IPS DF 6.9 (cell line): ENCODE data around the gene LMNA.
"Not testable (repeated sequence)": the region's sequence is repeated elsewhere in the genome, so short reads cannot be mapped to it uniquely, and the experiment has no call there.

ENCODE experiments used
- DNase-seq: peaks from one replicate; pipeline ENCODE4 v3.0.0-alpha.2; 2013; ENCODE audit warnings: low read depth, low spot score
- H3K27ac ChIP-seq: one replicate; pipeline ENCODE4 v1.5.1; 2013; ENCODE audit warnings: low read length, control low read depth
- H3K27me3 ChIP-seq: 2 replicates; pipeline ENCODE4 v1.6.1; 2013; ENCODE audit warnings: mild to moderate bottlenecking, low read length; ENCODE audit not compliant: control insufficient read depth, insufficient read depth
- H3K36me3 ChIP-seq: 2 replicates; pipeline ENCODE4 v1.6.1; 2013; ENCODE audit warnings: low read length; ENCODE audit not compliant: control insufficient read depth, insufficient read depth
- H3K4me1 ChIP-seq: 2 replicates; pipeline ENCODE4 v1.6.1; 2013; ENCODE audit warnings: low read length; ENCODE audit not compliant: control insufficient read depth, insufficient read depth
- H3K4me3 ChIP-seq: 2 replicates; pipeline ENCODE4 v1.5.1; 2013; ENCODE audit warnings: mild to moderate bottlenecking, low read length
- H3K9me3 ChIP-seq: 2 replicates; pipeline ENCODE4 v1.6.1; 2013; ENCODE audit warnings: low read length, inconsistent platforms; ENCODE audit not compliant: control insufficient read depth, insufficient read depth
- WGBS: extraction: QIAGEN DNeasy Blood & Tissue Kit; methylation state at CpG from one replicate; pipeline ENCODE4 v1.1.7; 2013; ENCODE audit warnings: mixed read lengths, missing lambda C conversion rate; ENCODE audit not compliant: insufficient read length, insufficient coverage; 5-methylcytosine and 5-hydroxymethylcytosine counted together

Gene LMNA

DNA sequence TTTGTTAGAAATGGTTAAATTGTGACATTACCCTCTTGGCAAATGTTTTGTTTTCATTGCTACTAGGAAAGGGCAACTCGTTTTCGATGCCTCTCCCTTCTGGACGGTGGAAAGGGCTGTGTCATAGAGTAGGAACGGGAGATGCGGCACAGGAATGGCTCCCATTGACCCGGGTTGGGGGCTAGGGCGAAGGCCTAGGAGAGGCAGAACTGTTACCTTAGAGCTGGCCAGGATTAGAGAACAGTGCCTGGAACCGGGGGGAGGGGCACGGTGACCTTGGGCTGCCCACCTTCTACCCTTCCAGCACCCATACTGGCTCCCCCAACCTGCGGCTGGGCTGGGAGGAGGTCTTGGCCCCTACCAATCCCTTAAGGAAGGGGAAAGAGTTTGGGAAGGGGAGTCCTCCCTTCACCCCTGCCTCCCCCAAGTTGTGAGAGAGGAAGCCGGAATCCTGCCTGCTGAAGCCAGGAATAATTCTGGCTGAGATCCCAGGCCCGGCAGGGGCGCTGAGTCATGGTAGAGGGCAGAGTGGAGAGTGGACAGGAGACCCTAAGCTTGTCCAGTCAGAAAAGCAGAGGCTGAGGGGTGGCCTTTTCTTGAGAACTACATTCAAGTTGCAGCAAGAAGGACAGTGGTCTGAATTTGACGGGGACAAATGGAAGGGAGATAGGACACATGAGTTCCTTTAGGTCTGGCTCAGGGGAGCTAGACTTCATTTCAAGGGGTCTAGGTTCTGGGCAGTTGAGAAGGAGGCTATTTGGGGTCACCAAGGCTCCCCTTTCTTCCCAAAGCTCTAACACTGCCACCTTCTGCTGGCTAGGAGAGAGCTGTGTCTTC is 8.2 kb downstream of the LMNA start:
- no peaks in the 10 kb centered on the region for H3K9me3 ChIP-seq
- H3K27me3 ChIP-seq: no peaks in the 10 kb centered on the region
- WGBS: no CpG with 5 or more reads among the region's 14 CpGs
- H3K4me1 ChIP-seq: peaks cover 11% of the 10 kb centered on the region
- no peaks in the 10 kb centered on the region for H3K36me3 ChIP-seq
- H3K27ac ChIP-seq: no peak overlapping the region
- DNase-seq: no peak
- no peak overlapping the region for H3K4me3 ChIP-seq

DNA sequence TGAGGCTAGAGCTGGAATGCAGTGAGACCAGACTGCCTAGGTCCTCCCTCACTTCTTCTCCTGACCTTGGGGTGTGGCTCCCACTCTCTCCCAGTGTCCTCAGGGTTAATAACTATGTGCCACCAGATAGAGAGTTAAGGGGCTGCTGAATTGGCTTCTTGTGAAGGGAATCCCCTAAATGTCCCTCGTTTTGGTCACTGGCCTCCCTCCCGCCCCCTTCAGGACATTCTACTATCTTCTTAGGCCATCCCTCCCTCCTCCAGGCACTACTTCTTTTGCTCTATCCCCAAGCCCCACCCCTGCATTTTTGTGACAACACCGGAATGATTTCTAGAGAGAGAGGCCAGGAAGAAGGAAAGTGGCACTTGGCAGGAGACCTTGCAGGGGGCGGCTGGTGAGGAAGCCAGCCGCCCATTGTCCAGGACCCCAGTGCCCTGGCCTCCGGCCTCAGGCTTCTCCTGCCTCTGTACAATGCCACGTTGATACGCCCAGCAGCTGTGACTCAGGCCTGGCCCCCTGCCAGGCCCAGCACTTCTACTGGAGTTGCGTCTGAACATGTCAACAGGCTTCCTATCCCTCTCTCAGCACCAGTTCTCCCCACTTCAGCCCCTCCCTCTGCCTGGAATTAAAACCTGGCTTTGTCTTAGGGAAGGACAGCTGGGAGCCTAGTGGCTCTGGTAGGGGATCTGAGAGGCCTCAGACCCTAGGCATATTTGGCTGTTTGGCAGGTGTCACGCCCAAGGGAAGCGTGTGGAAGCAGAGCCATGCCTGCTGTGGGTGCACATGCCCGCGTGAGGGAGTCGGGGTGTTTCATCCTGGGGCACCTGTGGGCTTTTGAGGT is 9.1 kb downstream of the LMNA start:
- Histone ChIP-seq H3K9me3 (no peaks in the 10 kb centered on the region), H3K27ac (no peak overlapping the region), H3K4me3 (no peak overlapping the region), H3K36me3 (no peaks in the 10 kb centered on the region), H3K27me3 (no peaks in the 10 kb centered on the region), H3K4me1 (peaks cover 11% of the 10 kb centered on the region)
- no CpG with 5 or more reads among the region's 14 CpGs for WGBS
- DNase-seq: no peak

DNA sequence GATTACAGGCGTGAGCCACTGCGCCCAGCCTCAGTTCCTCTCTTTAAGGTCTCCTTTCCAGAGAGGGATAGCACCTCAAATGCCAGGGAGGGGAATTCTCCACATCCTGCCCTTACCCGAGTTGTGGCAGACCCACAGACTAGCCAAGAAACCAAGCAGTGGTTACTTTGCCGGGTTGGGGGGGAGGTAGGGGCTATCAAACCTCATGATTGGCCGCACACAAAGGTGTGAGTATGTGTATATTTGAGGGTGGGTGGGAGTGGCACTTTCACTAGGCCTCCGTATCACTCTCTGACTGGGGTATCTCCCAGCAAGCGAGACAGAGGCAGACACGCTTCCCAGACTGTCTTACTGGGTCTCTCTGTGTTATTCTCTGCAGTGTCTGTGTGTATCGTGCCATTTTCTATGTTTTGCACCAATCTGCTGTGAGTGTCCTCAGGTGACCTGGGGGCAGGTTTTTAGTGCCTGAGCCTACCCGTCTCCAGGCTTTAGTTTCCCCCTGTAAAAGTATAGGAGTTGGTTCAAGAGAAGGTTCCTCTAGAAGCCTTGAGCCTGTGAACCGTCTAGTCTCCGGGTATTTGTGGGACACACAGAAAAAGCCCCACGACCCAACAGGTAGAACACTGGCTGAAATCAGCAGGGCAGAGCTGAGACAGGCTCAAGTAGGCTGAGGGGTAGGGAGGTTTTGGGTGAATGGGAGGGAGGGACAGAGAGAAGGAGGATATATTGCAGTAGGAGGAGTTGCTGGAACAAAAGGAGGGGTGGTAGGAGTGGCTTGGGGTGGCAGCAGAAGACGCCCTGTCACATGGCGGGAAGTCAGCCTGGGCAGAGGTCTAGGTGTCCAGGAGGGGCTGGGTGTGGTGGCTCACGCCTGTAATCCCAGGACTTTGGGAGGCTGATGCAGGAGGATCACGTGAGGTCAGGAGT is 10.3 kb downstream of the LMNA start:
- Histone ChIP-seq H3K9me3 (no peaks in the 10 kb centered on the region), H3K4me3 (no peak overlapping the region), H3K36me3 (no peaks in the 10 kb centered on the region), H3K4me1 (peaks cover 13% of the 10 kb centered on the region), H3K27me3 (no peaks in the 10 kb centered on the region), H3K27ac (no peak overlapping the region)
- WGBS: no CpG with 5 or more reads among the region's 17 CpGs
- DNase-seq: no peak

DNA sequence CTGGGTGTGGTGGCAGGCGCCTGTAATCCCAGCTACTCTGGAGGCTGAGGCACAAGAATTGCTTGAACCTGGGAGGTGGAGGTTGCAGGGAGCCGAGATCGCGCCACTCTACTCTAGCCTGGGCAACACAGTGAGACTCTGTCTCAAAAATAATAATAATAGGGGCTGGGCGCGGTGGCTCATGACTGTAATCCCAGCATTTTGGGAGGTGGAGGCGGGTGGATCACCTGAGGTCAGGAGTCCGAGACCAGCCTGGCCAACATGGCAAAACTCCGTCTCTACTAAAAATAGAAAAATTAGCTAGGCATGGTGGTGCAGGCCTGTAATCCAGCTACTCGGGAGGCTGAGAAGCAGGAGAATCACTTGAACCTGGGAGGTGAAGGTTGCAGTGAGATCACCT is 11.0 kb downstream of the LMNA start:
- H3K36me3 ChIP-seq, H3K27ac ChIP-seq: not testable (repeated sequence)
- no CpG with 5 or more reads among the region's 10 CpGs for WGBS

DNA sequence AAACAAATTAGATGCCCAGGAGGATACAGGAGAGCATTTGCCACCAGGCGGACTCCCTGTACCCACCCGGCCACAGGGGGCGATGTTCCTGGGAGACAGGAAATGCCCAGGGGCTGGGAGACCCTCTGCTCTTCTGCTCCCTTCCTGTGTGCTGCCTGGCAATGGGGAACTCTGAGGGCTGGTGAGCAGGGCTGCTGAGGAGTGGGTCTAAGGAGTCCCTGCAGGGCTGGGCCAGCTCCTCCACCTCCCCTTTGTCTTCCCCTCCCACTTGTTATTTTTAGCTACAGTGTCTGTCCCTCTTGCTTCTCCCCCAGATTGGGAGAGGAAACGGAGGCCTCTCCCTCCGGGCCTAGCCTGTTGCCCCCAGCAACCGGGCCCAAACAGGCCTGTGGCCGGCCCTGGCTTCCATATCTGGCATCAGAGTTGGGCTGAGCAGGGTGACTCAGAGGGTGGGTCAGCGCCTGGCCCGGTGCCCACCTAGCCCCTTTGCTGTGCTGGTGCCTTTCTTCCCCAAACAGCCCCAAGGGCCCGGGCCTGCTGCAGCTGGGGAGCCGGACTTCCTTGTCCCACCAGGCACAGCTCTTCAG is 11.6 kb downstream of the LMNA start:
- no peaks in the 10 kb centered on the region for H3K36me3 ChIP-seq
- H3K27me3 ChIP-seq: no peaks in the 10 kb centered on the region
- H3K9me3 ChIP-seq: no peaks in the 10 kb centered on the region
- no peak overlapping the region for H3K27ac ChIP-seq
- no peak overlapping the region for H3K4me3 ChIP-seq
- H3K4me1 ChIP-seq: peaks cover 16% of the 10 kb centered on the region
- DNase-seq: no peak
- WGBS: no CpG with 5 or more reads among the region's 11 CpGs

More for the DNA sequence above, 11.0 kb downstream of the LMNA start:
- not testable (repeated sequence) for DNase-seq, H3K27me3 ChIP-seq, H3K9me3 ChIP-seq, H3K4me3 ChIP-seq
- H3K4me1 ChIP-seq: peaks cover 16% of the 10 kb centered on the region

DNA sequence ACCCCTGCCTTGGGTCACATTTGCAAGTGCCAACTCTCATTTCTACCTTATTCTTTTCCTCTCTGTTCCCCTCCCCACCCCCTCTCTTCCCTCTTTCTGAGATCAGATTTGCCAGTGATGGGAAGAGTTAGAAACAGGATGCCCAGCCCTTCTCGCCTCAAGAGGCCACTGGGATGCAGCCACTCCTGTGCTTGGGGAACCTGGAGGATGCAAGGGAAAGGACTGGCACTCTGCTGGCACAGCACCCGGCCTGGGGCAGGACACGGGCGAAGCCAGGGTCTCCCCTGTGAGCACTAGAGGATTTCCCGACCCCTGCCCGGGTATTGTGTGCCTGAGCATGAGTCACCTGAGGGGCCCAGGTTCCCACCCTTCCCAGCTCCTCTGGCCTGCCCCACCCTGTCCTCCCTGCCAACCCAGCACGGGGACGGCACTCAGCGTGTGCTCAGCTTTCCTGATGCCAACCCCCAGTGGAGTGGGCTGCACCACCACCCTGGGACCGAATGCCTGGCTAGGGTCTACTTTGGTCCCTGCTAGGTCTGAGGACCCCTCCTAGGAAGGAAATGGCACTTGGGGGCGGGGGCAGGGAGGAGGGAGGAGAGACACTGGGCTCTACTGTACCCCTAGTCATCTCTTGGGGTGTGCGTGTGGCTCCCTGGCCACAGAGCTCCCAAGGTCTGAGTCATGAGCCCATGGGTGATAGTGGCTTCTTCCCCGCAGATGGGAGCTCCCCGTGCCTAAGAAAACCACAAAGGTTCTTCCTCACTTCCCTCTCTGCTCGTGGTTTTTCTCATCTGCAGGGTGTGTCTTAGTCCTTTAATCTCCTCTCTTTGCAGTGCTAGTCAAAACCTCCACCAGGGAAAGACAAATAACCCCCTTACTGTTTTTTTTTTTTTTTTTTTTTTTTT is 12.4 kb downstream of the LMNA start:
- no peaks in the 10 kb centered on the region for H3K27me3 ChIP-seq
- H3K27ac ChIP-seq: no peak overlapping the region
- no peak overlapping the region for H3K4me3 ChIP-seq
- no peaks in the 10 kb centered on the region for H3K9me3 ChIP-seq
- no peaks in the 10 kb centered on the region for H3K36me3 ChIP-seq
- no CpG with 5 or more reads among the region's 15 CpGs for WGBS
- peaks cover 15% of the 10 kb centered on the region for H3K4me1 ChIP-seq
- DNase-seq: no peak

DNA sequence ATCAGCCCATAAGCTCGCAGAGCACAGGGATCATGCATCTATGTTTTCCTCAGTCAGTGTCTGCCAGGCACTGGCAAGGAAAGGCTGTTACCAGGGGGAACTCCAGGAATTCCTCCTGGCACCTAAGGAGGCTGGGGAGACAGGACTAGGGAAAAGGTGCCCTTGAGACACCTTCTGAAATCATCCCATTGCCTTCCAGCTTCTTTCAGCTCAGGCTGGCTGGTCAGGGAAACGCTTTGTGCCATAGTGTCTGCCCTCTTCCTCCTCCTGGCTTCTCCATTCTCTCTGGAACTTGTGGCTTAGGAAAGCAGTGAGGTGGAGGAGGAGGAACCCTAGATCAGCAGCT is 13.8 kb downstream of the LMNA start:
- H3K36me3 ChIP-seq: no peaks in the 10 kb centered on the region
- no CpG with 5 or more reads among the region's 2 CpGs for WGBS
- no peak for DNase-seq
- H3K9me3 ChIP-seq: no peaks in the 10 kb centered on the region
- H3K27me3 ChIP-seq: no peaks in the 10 kb centered on the region
- no peak overlapping the region for H3K4me3 ChIP-seq
- H3K4me1 ChIP-seq: peaks cover 10% of the 10 kb centered on the region
- no peak overlapping the region for H3K27ac ChIP-seq

DNA sequence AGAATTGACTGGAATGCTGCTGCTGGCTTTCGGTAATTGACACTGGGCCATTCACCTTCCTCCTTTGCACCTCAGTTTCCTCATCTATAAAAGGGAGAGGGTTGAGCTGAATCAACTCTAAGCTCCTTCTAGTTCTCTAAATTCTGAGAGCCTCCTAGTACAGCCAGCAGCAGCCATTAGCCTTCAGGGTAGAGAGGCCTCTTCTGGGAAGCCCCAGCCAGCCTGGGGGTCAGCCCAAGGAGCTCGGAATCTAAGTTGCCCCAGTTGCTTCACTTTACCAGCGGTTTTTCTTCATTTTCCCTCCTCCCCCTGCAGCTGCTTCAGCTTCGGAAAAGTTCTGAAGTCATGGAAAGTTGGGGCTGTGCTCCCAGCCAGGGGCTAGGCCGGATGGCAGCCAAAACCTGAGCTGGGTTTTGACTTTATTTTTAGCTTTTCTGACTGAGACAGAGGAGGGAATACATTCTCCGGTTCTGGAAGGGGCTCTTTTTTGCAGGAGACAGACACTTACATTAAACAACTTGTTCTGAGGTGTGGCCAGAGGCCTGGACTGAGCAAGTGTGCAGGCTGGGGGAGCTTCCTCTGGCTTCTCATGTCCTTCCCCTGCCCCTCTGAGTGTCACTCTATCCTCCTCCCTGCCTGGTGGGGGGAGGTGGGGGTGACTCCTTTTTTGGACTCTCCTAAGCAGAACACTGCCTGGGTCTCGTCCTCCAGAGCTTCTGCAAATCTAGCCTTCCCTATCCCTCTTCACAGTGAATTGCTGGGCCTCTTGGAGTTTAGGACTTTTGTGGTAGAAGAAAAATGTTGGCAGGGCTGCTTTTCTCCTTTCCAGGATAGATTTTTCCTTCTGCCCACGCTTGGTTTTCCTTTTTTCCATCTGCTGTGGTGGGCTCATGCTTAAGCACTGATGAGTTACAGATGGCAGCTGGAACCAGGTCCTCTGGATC is 14.4 kb downstream of the LMNA start:
- H3K27ac ChIP-seq: no peak overlapping the region
- peaks cover 9% of the 10 kb centered on the region for H3K4me1 ChIP-seq
- no peak overlapping the region for H3K4me3 ChIP-seq
- no peaks in the 10 kb centered on the region for H3K9me3 ChIP-seq
- no peaks in the 10 kb centered on the region for H3K27me3 ChIP-seq
- no peaks in the 10 kb centered on the region for H3K36me3 ChIP-seq
- no CpG with 5 or more reads among the region's 8 CpGs for WGBS
- DNase-seq: no peak
